HUES64 (cell line): ENCODE data around the gene LRIG2.
A peak's percentile ranks its signal among the peaks of the same experiment; 100 is the strongest.
"Not testable (repeated sequence)": the region's sequence is repeated elsewhere in the genome, so short reads cannot be mapped to it uniquely, and the experiment has no call there.

Source experiments
- H3K27ac ChIP-seq: 2 replicates; pipeline ENCODE4 v1.7.0; 2013; ENCODE audit warnings: low read depth, low read length, inconsistent platforms
- H3K27me3 ChIP-seq: 2 replicates; pipeline ENCODE4 v1.6.1; 2013; ENCODE audit warnings: mild to moderate bottlenecking, low read length; ENCODE audit not compliant: insufficient read depth
- H3K36me3 ChIP-seq: 2 replicates; pipeline ENCODE4 v1.6.1; 2013; ENCODE audit warnings: mild to moderate bottlenecking, low read length; ENCODE audit not compliant: insufficient read depth
- H3K4me1 ChIP-seq: 2 replicates; pipeline ENCODE4 v1.6.1; 2013; ENCODE audit warnings: mild to moderate bottlenecking, low read length, moderate library complexity; ENCODE audit not compliant: insufficient read depth
- H3K4me3 ChIP-seq: 2 replicates; pipeline ENCODE4 v1.5.1; 2013; ENCODE audit warnings: mild to moderate bottlenecking, low read length, moderate library complexity
- H3K9ac ChIP-seq: 2 replicates; pipeline ENCODE4 v1.6.1; 2013; ENCODE audit warnings: mild to moderate bottlenecking, low read depth, low read length
- H3K9me3 ChIP-seq: 2 replicates; pipeline ENCODE4 v1.6.1; 2013; ENCODE audit warnings: low read depth, low read length; ENCODE audit not compliant: insufficient read depth
- WGBS: fragments of 150-250, 120-280 bp; methylation state at CpG from one replicate; pipeline ENCODE4 v1.1.7; 2013; ENCODE audit warnings: missing lambda C conversion rate; 5-methylcytosine and 5-hydroxymethylcytosine counted together

The LRIG2 gene

DNA sequence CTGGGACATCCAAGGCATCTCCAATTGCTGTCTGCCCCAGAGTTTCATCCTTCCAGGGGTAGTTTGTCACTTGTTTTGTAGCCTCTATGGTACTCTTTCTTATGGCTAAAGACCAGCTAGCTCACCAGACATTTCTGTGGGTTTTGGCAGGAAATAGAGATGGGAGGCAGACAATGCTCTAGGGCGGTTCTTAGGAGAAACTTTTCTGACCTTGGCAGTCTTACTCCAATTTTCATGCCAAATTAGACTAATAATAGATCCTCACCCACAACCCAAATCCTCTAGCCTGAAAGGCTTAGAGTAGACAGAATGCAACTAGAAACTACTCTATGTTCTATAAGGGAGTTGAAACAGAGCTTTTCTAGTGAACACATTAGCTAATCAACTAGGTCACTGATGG, 69.8 kb downstream of the LRIG2 start:
- WGBS = 91% methylated on average over 1 of the region's 1 CpG
- no peaks in the 10 kb centered on the region for H3K27me3 ChIP-seq
- peaks cover 16% of the 10 kb centered on the region; the same call in 1 of the 2 replicates for H3K4me1 ChIP-seq
- H3K9ac ChIP-seq = no peak overlapping the region
- H3K4me3 ChIP-seq = no peak overlapping the region
- H3K9me3 ChIP-seq = no peaks in the 10 kb centered on the region
- no peak overlapping the region for H3K27ac ChIP-seq
- no peaks in the 10 kb centered on the region for H3K36me3 ChIP-seq

DNA sequence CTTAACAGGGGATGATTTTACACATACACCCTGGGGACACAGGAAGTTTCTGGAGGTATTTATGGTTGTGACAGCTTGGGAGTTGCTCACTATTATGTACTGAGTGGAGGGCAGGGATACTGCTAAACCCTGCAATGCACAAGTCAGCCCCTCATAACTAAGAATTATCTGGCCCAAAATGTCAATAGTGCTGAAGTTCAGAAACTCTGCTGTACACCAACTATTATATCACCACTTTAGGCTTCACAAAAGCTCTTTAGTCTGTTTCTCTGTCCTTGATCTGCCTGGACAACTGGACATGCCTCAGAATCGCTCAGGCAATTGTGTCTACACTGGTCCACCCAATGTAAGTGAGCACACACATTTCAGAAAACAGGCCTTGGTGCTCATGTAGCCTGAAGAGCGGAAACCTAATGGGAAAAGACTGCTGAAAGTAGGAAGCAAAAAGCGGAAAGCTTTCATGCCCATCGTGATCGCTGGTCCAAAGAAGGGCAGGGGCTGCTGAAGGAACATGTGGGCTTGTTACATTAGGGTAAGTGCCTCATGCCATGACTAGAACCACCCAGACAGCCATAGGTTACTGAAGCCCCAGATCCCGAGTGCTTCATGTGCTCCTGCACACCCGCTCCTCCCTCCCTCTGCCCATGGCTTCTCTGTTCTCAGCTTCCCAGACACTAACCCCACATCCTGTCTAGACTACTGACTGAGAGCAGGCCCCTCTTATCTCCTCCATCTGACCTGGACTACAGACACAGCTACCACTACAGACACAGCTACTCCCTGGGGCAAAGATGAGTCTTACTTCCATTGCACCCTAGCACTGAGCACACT, 73.5 kb downstream of the LRIG2 start:
- 93% methylated on average over 7 of the region's 7 CpGs for WGBS

GRCh38 chr1:113147073-113147625, 74.2 kb downstream of the LRIG2 start:
- Histone ChIP-seq H3K4me3 (no peak overlapping the region), H3K4me1 (peaks cover 14% of the 10 kb centered on the region), H3K27ac (no peak overlapping the region), H3K27me3 (no peaks in the 10 kb centered on the region), H3K9me3 (no peaks in the 10 kb centered on the region), H3K9ac (no peak overlapping the region), H3K36me3 (no peaks in the 10 kb centered on the region)
- WGBS = 72% methylated on average over 3 of the region's 3 CpGs

More for the DNA sequence above, 73.5 kb downstream of the LRIG2 start:
- no peaks in the 10 kb centered on the region for H3K36me3 ChIP-seq
- H3K27me3 ChIP-seq = no peaks in the 10 kb centered on the region
- H3K27ac ChIP-seq = no peak overlapping the region
- peaks cover 17% of the 10 kb centered on the region for H3K4me1 ChIP-seq
- no peaks in the 10 kb centered on the region for H3K9me3 ChIP-seq
- H3K4me3 ChIP-seq = no peak overlapping the region
- no peak overlapping the region for H3K9ac ChIP-seq

DNA sequence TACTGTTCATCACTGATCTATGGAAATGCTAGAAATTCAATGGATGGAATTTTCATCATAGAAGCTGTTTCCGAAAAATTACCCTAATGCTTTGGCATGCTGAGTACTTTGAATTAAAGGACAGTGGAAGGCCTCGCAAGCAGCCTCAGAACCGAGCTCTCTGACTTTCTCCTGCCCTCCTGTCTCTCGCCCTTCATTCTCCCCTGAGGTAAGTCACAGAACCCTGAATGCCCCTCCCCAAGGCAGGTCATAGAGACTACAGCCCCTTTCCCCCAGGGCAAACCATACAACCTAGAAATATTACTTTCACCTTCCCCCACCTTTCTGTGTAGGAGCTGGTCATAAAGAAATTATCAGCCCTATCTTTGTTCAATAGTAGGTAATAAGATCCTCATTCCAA, 74.8 kb downstream of the LRIG2 start:
- Histone ChIP-seq H3K9me3 (no peaks in the 10 kb centered on the region), H3K4me1 (peaks cover 7% of the 10 kb centered on the region; the same call in 1 of the 2 replicates)
- 68% methylated on average over 4 of the region's 4 CpGs for WGBS

DNA sequence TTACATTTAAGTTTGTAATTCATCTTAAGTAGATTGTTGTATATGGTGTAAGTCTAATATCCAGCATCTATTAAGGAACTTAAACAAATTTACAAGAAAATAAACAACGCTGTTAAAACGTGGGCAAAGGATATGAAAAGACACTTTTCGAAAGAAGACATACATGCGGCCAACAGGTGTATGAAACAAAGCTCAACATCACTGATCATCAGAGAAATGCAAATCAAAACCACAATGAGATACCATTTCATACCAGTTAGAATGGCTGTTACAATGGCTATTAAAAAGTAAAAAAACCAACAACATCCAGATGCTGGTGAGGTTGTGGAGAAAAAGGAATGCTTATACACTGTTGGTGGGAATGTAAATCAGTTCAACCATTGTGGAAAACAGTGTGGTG, 77.5 kb downstream of the LRIG2 start:
- not testable (repeated sequence) for H3K4me3 ChIP-seq, H3K27ac ChIP-seq, H3K9ac ChIP-seq, H3K4me1 ChIP-seq, H3K27me3 ChIP-seq, H3K9me3 ChIP-seq, H3K36me3 ChIP-seq
- 98% methylated on average over 4 of the region's 4 CpGs for WGBS

More for the DNA sequence above, 74.8 kb downstream of the LRIG2 start:
- H3K27ac ChIP-seq = no peak overlapping the region
- no peaks in the 10 kb centered on the region for H3K36me3 ChIP-seq
- H3K9ac ChIP-seq = no peak overlapping the region
- H3K27me3 ChIP-seq = no peaks in the 10 kb centered on the region
- no peak overlapping the region for H3K4me3 ChIP-seq

- no peak overlapping the region for H3K27ac ChIP-seq
- no peaks in the 10 kb centered on the region for H3K27me3 ChIP-seq
- 90% methylated on average over 5 of the region's 5 CpGs for WGBS
- H3K4me3 ChIP-seq = no peak overlapping the region
- H3K9me3 ChIP-seq = peaks cover 27% of the 10 kb centered on the region
- H3K36me3 ChIP-seq = no peaks in the 10 kb centered on the region
- peaks cover 5% of the 10 kb centered on the region; the same call in 1 of the 2 replicates for H3K4me1 ChIP-seq
- H3K9ac ChIP-seq = no peak overlapping the region
Observed at GRCh38 chr1:113153116-113153803, 80.3 kb downstream of the LRIG2 start.

- no peaks in the 10 kb centered on the region for H3K36me3 ChIP-seq
- H3K9me3 ChIP-seq = peaks cover 33% of the 10 kb centered on the region
- H3K9ac ChIP-seq = no peak overlapping the region
- H3K4me1 ChIP-seq = peaks cover 12% of the 10 kb centered on the region; the same call in 1 of the 2 replicates
- no peak overlapping the region for H3K27ac ChIP-seq
- no peak overlapping the region for H3K4me3 ChIP-seq
- WGBS = 88% methylated on average over 1 of the region's 1 CpG
- H3K27me3 ChIP-seq = no peaks in the 10 kb centered on the region
Observed at GRCh38 chr1:113156368-113156767, 83.4 kb downstream of the LRIG2 start.

- Histone ChIP-seq H3K9me3 (peaks cover 33% of the 10 kb centered on the region), H3K4me1 (peaks cover 12% of the 10 kb centered on the region; the same call in 1 of the 2 replicates), H3K27ac (peak overlapping the region; percentile 63; the same call in 1 of the 2 replicates)
- H3K27me3 ChIP-seq, H3K9ac ChIP-seq, H3K4me3 ChIP-seq, H3K36me3 ChIP-seq: not testable (repeated sequence)
- 24% methylated on average over 6 of the region's 6 CpGs for WGBS
Observed at GRCh38 chr1:113158743-113159142, 85.7 kb downstream of the LRIG2 start.

- Histone ChIP-seq H3K27ac (no peak overlapping the region), H3K27me3 (no peaks in the 10 kb centered on the region), H3K4me3 (no peak overlapping the region), H3K4me1 (no peaks in the 10 kb centered on the region), H3K9ac (no peak overlapping the region), H3K9me3 (no peaks in the 10 kb centered on the region), H3K36me3 (no peaks in the 10 kb centered on the region)
- WGBS = 95% methylated on average over 5 of the region's 5 CpGs
Observed at GRCh38 chr1:113166473-113166872, 93.5 kb downstream of the LRIG2 start.

DNA sequence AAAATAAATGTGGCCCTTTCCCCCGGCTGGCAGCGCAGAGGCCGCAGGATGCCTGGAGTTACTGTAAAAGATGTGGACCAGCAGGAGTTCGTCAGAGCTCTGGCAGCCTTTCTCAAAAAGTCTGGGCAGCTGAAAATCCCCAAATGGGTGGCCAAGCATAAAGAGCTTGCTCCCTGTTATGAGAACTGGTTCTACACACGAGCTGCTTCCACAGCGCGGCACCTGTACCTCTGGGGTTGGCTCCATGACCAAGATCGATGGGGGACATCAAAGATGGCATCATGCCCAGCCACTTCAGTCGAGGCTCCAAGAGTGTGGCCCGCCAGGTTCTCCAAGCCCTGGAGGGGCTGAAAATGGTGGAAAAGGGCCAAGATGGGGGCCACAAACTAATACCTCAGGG, 95.9 kb downstream of the LRIG2 start:
- Histone ChIP-seq H3K4me3 (no peak overlapping the region), H3K27ac (no peak overlapping the region), H3K36me3 (no peaks in the 10 kb centered on the region), H3K9me3 (peaks cover 9% of the 10 kb centered on the region), H3K9ac (no peak overlapping the region), H3K27me3 (no peaks in the 10 kb centered on the region), H3K4me1 (no peaks in the 10 kb centered on the region)
- WGBS = 80% methylated on average over 10 of the region's 10 CpGs

GRCh38 chr1:113169591-113169990, 96.6 kb downstream of the LRIG2 start:
- H3K9me3 ChIP-seq = peaks cover 13% of the 10 kb centered on the region
- no peaks in the 10 kb centered on the region for H3K27me3 ChIP-seq
- H3K36me3 ChIP-seq = no peaks in the 10 kb centered on the region
- no peak overlapping the region for H3K4me3 ChIP-seq
- WGBS = 69% methylated on average over 5 of the region's 5 CpGs
- no peak overlapping the region for H3K27ac ChIP-seq
- no peak overlapping the region for H3K9ac ChIP-seq
- H3K4me1 ChIP-seq = no peaks in the 10 kb centered on the region
